Coronary artery (tissue), 2 donors: ENCODE results near the gene HAUS8.

Source experiments
- DNase-seq: peaks from one replicate; pipeline ENCODE4 v3.0.0-alpha.2; 2017; ENCODE audit warnings: low spot score
- H3K27ac ChIP-seq, 2 donors: fragments of 200-600 bp; sonication (generic); one replicate each; pipeline ENCODE4 v1.5.1; 2016 to 2019
- H3K4me3 ChIP-seq: fragments of 200-600 bp; sonication (generic); 2 replicates; pipeline ENCODE4 v1.5.1; 2016; ENCODE audit warnings: mild to moderate bottlenecking, moderate library complexity
- CTCF ChIP-seq: fragments of 200-600 bp; sonication (generic); IDR thresholded peaks from one replicate; pipeline ENCODE4 v1.5.1; 2019; ENCODE audit warnings: antibody characterized with exemption

Gene HAUS8

GRCh38 chr19:17061205-17061604 is 14.0 kb downstream of the HAUS8 start:
- DNase-seq: no peak
- Histone ChIP-seq H3K27ac (no peak overlapping the region), H3K4me3 (no peak overlapping the region)
- TF ChIP-seq CTCF: no peak

- TF ChIP-seq CTCF: no peak
- no peak for DNase-seq
- H3K27ac ChIP-seq: no peak overlapping the region
- H3K4me3 ChIP-seq: no peak overlapping the region
Measured at GRCh38 chr19:17060802-17061201, 14.4 kb downstream of the HAUS8 start.

DNA sequence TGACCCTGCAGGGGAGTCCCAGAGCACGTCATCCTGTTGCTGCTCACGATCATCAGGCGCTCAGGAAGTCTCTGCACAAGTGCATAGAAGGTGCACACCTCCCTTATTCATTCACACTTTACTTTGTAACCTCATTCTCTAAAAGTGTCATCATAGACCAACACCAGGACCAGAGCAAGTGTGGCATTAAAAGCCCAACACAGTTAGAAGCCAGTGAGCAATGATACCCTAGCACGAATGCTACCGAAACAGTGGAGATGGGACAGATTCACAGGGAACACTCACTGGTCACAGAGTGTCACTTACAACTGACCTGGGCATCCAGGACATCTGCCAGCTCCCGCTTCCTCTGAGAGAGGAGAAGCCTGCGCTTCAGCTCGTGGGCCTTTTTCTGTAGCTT is 17.0 kb downstream of the HAUS8 start:
- TF ChIP-seq CTCF: no peak
- H3K4me3 ChIP-seq: no peak overlapping the region
- no peak overlapping the region for H3K27ac ChIP-seq
- DNase-seq: no peak

DNA sequence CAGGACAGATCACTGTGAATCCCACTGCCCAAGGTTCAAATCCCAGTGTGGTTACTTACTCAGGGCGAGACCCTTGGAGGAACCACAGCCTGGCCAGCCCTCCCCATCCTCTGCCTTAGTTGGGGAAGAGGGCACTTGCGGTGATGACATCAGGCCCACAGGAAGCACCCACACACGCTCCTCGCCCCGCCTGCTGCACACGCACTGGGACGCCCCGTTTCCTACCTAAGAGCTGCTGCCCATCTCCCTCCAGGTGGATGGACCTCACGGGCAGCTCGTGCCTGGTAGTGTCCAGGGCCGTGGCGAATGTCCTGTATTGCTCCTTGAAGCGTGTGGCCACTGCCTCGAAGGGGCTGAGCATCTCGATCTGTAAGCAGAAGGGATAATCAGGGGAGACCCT is 19.6 kb downstream of the HAUS8 start:
- DNase-seq: no peak
- Histone ChIP-seq H3K27ac (no peak overlapping the region), H3K4me3 (no peak overlapping the region)
- no peak for TF ChIP-seq CTCF

GRCh38 chr19:17054746-17055145 is 20.5 kb downstream of the HAUS8 start:
- DNase-seq: no peak
- H3K4me3 ChIP-seq: no peak overlapping the region

DNA sequence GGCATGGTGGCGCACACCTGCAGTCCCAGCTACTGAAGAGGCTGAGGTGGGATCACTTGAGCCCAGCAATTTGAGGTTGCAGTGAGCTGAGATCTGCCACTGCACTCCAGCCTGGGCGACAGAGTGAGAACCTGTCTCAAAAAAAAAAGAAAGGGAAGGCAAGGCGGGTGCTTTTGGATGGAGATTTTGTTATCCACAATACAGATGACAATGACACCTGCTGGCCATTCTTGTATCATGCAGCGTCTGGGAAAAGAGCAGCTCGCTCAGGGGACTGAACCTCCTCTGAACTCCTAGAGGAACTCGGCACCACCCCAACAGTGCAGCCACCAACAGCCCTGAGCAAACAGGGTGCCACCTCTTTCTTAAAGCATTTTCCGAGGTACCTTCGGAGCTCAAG is 22.8 kb downstream of the HAUS8 start:
- peak; percentile 39 for TF ChIP-seq CTCF
- Histone ChIP-seq H3K4me3 (no peak overlapping the region), H3K27ac (no peak overlapping the region)
- no peak for DNase-seq

More at GRCh38 chr19:17054746-17055145, 20.5 kb downstream of the HAUS8 start:
- no peak for TF ChIP-seq CTCF
- no peak overlapping the region for H3K27ac ChIP-seq

DNA sequence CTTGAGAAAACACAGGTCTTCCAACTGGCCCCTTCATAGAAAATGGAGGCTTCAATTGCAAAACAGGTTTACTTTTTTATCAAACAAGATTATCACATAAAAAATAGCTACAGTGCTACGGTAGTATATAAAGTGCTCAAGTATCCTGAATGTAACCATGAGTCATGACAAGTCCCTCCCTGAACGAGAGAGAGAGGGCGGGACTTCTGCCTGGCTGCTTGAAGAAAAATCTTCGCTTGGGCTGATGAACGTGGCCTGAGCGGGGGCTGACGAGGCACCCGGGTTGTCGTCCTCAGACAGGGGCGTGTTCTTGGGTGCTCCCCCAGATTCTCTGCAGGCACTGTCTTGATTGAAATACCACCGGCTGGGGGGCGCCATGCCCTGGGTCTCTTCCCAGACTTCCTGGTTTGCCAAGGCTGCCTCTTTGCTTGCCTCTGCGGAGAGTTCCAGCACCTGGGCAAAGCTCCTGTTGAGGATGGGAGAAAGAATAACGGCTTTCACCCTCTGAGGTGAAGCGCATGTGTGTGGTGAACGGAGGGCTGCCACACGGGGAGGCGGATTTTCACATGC is 25.5 kb downstream of the HAUS8 start:
- Histone ChIP-seq H3K4me3 (no peak overlapping the region), H3K27ac (no peak overlapping the region)
- no peak for DNase-seq
- TF ChIP-seq CTCF: no peak
